Activated naive CD4-positive, alpha-beta T cell treated with anti-CD3 and anti-CD28 coated beads for 36 hours (primary cell): Measurements from ENCODE around the gene OSGEPL1. TPM values are rescaled to one million over a fixed set of nuclear protein-coding genes. Genes with fewer than 3 reads are reported as not detected.
"Not testable (repeated sequence)": the region's sequence is repeated elsewhere in the genome, so short reads cannot be mapped to it uniquely, and the experiment has no call there.

Experiments used
- CTCF ChIA-PET: fragments of 350-600 bp; sonication (Branson Sonifier 250); formaldehyde crosslinking; loops from one replicate; lab custom pipeline; 2021; ENCODE audit warnings: antibody characterized with exemption; lab: Charles Lee
- DNase-seq: peaks from one replicate; pipeline ENCODE4 v3.0.0-alpha.2; 2020
- H3K27ac Mint-ChIP-seq: one replicate; pipeline ENCODE4 v1.8.0; 2021; ENCODE audit warnings: mild to moderate bottlenecking, mixed read lengths
- H3K27me3 Mint-ChIP-seq: one replicate; pipeline ENCODE4 v1.8.0; 2021; ENCODE audit warnings: low read depth, mixed read lengths
- H3K36me3 Mint-ChIP-seq: one replicate; pipeline ENCODE4 v1.8.0; 2021; ENCODE audit warnings: low read depth, mixed read lengths
- H3K4me1 Mint-ChIP-seq: one replicate; pipeline ENCODE4 v1.8.0; 2021; ENCODE audit warnings: low read depth, mixed read lengths
- H3K4me3 Mint-ChIP-seq: one replicate; pipeline ENCODE4 v1.8.0; 2021; ENCODE audit warnings: mild to moderate bottlenecking, moderate library complexity, mixed read lengths
- H3K9me3 Mint-ChIP-seq: one replicate; pipeline ENCODE4 v1.8.0; 2021; ENCODE audit warnings: mixed read lengths
- intact Hi-C: fragments of 100-400 bp; cut with micrococcal nuclease; formaldehyde crosslinking; loops from one replicate; pipeline ENCODE4 v1.15.1; 2023
- total RNA-seq, 2 experiments: library from RNA; stranded (reverse); gene quantifications; one replicate each; pipeline ENCODE4 v1.2.3, GENCODE V29; 2021

The OSGEPL1 gene
- total RNA-seq, 2 experiments from 2014 or later, result 15.5 to 15.8 TPM

DNA sequence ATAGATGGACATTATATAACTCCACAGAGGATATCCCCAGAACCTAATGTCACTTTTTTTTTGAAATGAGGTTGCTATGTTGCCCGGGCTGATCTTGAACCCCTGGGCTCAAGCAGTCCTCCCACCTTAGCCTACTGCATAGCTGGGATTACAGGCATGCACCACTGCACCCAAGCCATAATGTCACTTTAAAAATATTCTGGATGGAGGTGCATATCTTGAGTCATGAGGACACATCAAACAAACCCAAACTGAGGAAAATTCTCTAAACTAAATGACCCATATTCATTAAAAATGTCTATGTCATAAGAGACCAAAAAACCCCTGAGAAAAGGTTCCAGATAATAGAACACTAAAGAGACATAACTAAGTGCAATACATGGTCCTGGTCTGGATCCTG lies 36.3 kb downstream of the OSGEPL1 start:
- CTCF ChIA-PET, result no interaction called here
- no peaks in the 10 kb centered on the region for H3K9me3 Mint-ChIP-seq
- H3K27ac Mint-ChIP-seq, result no peak overlapping the region
- DNase-seq, result no peak
- H3K4me1 Mint-ChIP-seq, result peaks cover 4% of the 10 kb centered on the region
- no peaks in the 10 kb centered on the region for H3K36me3 Mint-ChIP-seq
- intact Hi-C loops, result no loop called here
- H3K4me3 Mint-ChIP-seq, result no peak overlapping the region
- no peaks in the 10 kb centered on the region for H3K27me3 Mint-ChIP-seq

DNA sequence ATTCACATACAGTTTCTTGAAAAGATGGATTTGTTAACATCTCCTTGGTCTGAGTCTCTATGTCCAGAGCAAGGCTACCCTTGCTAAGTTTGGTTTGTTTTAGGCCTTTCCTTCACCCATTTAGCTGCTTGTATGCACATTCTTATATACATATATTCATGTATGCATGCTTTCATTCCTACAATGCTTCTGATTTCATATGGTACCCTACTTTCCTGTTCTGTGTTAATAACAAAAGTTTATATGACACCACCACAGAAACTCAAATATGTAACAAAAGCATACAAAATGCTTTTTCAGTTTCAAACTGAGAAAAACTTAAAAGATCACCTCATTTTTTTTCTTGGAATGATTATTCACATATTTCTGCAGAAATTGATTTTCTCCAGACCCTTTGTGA lies 39.4 kb downstream of the OSGEPL1 start:
- intact Hi-C loops, result no loop called here
- H3K27ac Mint-ChIP-seq, result no peak overlapping the region

GRCh38 chr2:189719571-189719970 lies 43.0 kb downstream of the OSGEPL1 start:
- Mint-ChIP-seq H3K9me3 (peaks cover 13% of the 10 kb centered on the region), H3K27me3 (no peaks in the 10 kb centered on the region), H3K4me1 (peaks cover 4% of the 10 kb centered on the region), H3K27ac (no peak overlapping the region), H3K36me3 (peaks cover 5% of the 10 kb centered on the region), H3K4me3 (no peak overlapping the region)
- CTCF ChIA-PET, result no interaction called here
- intact Hi-C loops, result no loop called here
- DNase-seq, result no peak

More for the DNA sequence above, 39.4 kb downstream of the OSGEPL1 start:
- Mint-ChIP-seq H3K27me3 (no peaks in the 10 kb centered on the region), H3K9me3 (no peaks in the 10 kb centered on the region), H3K36me3 (no peaks in the 10 kb centered on the region), H3K4me1 (peaks cover 4% of the 10 kb centered on the region), H3K4me3 (no peak overlapping the region)
- CTCF ChIA-PET, result no interaction called here
- DNase-seq, result no peak

GRCh38 chr2:189717593-189717992 lies 45.0 kb downstream of the OSGEPL1 start:
- H3K4me3 Mint-ChIP-seq, DNase-seq, H3K4me1 Mint-ChIP-seq, CTCF ChIA-PET, H3K27ac Mint-ChIP-seq, intact Hi-C loops, H3K36me3 Mint-ChIP-seq, H3K27me3 Mint-ChIP-seq: not testable (repeated sequence)
- H3K9me3 Mint-ChIP-seq, result peaks cover 14% of the 10 kb centered on the region

DNA sequence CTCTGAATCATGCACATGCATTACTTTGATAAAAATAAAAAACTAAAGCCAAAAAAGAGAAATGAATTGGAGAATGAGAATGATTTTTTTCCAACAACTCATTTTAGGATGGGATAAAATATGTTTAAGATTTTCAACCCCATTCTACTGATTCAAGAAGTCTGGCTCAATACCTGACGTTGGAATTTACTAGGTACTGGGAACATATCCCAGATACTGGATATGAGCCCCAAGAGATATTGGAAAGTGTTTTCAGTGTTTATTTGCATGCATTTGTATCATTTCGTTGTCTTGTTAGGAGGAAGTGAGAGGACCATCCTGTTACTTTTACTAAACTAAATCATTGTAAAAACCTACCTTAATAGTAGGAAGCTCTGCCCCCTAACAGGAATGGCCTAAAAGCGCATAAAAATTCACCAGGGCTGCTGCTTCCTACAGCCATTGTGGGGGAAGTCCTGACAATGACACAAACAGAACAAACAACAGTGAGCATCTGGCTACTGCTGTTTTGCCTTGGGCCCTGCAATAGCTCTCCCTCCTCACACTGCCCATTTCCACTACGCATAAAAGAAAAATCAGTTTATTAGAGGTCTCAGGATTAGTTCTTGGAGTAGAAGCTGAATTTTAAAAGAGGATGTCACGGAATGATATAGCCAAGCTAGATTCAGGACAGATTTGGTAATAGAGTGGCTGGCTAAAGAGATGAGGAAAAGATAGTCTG lies 52.9 kb downstream of the OSGEPL1 start:
- Mint-ChIP-seq H3K27ac (no peak overlapping the region), H3K4me1 (no peaks in the 10 kb centered on the region), H3K36me3 (peaks cover 2% of the 10 kb centered on the region), H3K9me3 (peaks cover 2% of the 10 kb centered on the region), H3K4me3 (no peak overlapping the region), H3K27me3 (no peaks in the 10 kb centered on the region)
- CTCF ChIA-PET, result interaction anchor here (0.6 kb wide), 1 partner anchor 385 kb away, joined by 3 read pairs; no protein-coding TSS in a partner anchor
- DNase-seq, result no peak
- intact Hi-C loops, result no loop called here

DNA sequence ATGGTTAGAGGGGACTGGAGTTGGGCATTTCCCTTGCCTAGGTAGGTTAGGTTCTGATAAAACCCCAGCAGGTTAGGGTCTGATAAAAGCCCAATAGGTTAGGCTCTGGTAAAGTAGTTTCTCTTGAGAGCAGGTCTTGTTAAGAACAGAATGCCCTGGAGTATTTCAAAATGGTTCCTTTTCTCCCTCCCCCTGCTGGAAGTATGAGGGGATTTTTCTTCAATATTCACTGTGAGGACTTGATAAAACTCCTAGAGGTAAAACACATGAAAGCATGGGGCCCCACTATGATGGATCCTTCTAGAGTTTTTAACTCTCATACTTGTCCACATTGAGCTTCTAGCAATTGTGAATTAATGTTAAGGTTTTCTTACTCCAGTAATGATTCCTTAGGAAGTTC lies 60.5 kb downstream of the OSGEPL1 start:
- Mint-ChIP-seq H3K27ac (no peak overlapping the region), H3K27me3 (no peaks in the 10 kb centered on the region)
- intact Hi-C loops, result no loop called here

GRCh38 chr2:189700681-189701080 lies 61.9 kb downstream of the OSGEPL1 start:
- no peak for DNase-seq
- H3K9me3 Mint-ChIP-seq, result no peaks in the 10 kb centered on the region
- H3K4me1 Mint-ChIP-seq, result no peaks in the 10 kb centered on the region
- intact Hi-C loops, result no loop called here
- H3K27me3 Mint-ChIP-seq, result no peaks in the 10 kb centered on the region
- no peaks in the 10 kb centered on the region for H3K36me3 Mint-ChIP-seq
- no peak overlapping the region for H3K27ac Mint-ChIP-seq
- H3K4me3 Mint-ChIP-seq, result no peak overlapping the region
- CTCF ChIA-PET, result interaction anchor here (0.9 to 5.3 kb wide), 2 partner anchors 26 to 41 kb away, joined by 3 to 73 read pairs; partner anchors contain the start of genes ANKAR and ASNSD1

More for the DNA sequence above, 60.5 kb downstream of the OSGEPL1 start:
- no peak overlapping the region for H3K4me3 Mint-ChIP-seq
- H3K36me3 Mint-ChIP-seq, result no peaks in the 10 kb centered on the region
- H3K9me3 Mint-ChIP-seq, result no peaks in the 10 kb centered on the region
- no peaks in the 10 kb centered on the region for H3K4me1 Mint-ChIP-seq
- DNase-seq, result no peak
- CTCF ChIA-PET, result interaction anchor here (1.0 to 5.3 kb wide), 3 partner anchors 35 to 60 kb away, joined by 3 to 73 read pairs (median 3); partner anchors contain the start of gene ASNSD1

GRCh38 chr2:189698020-189698887 lies 64.3 kb downstream of the OSGEPL1 start:
- no peak overlapping the region for H3K27ac Mint-ChIP-seq
- H3K9me3 Mint-ChIP-seq, result no peaks in the 10 kb centered on the region
- H3K27me3 Mint-ChIP-seq, result no peaks in the 10 kb centered on the region
- no peaks in the 10 kb centered on the region for H3K4me1 Mint-ChIP-seq
- DNase-seq, result peak; percentile 59
- intact Hi-C loops, result loop anchor here (1.0 to 5.0 kb wide), 4 partner anchors 24 to 372 kb away; partner anchors contain the start of genes ANKAR and ASNSD1
- CTCF ChIA-PET, result interaction anchor here (0.6 to 5.3 kb wide), 11 partner anchors 10 to 1151 kb away, joined by 3 to 73 read pairs (median 5); partner anchors contain the start of genes ASNSD1 and OSGEPL1
- H3K4me3 Mint-ChIP-seq, result peak overlapping the region; percentile 25
- no peaks in the 10 kb centered on the region for H3K36me3 Mint-ChIP-seq

Other genes with a start within 250 kb of the OSGEPL1 start
- gene SLC40A1, start 182.0 kb downstream of the OSGEPL1 start, total RNA-seq, result 1 to 10 TPM; 3.8 to 4.1 TPM
- gene ASNSD1, start 101.3 kb downstream of the OSGEPL1 start, total RNA-seq, result 10 to 100 TPM; 35.4 to 38.2 TPM
- 1 to 10 TPM; 1.6 to 2.5 TPM for gene ANKAR, start 88.1 kb downstream of the OSGEPL1 start, total RNA-seq
- gene ORMDL1, start 21.5 kb upstream of the OSGEPL1 start, total RNA-seq, result 10 to 100 TPM; 34.6 to 37.3 TPM
- 10 to 100 TPM; 29.7 to 32.5 TPM for gene PMS1, start 21.7 kb upstream of the OSGEPL1 start, total RNA-seq